ENCODE results near the gene EIF4E2. TPM values are rescaled to one million over a fixed set of nuclear protein-coding genes. Genes with fewer than 3 reads are reported as not detected.

EIF4E2 gene
- total RNA-seq, 6 experiments from 2014 or later: 24.3 to 47.7 (median 42.0) TPM

DNA sequence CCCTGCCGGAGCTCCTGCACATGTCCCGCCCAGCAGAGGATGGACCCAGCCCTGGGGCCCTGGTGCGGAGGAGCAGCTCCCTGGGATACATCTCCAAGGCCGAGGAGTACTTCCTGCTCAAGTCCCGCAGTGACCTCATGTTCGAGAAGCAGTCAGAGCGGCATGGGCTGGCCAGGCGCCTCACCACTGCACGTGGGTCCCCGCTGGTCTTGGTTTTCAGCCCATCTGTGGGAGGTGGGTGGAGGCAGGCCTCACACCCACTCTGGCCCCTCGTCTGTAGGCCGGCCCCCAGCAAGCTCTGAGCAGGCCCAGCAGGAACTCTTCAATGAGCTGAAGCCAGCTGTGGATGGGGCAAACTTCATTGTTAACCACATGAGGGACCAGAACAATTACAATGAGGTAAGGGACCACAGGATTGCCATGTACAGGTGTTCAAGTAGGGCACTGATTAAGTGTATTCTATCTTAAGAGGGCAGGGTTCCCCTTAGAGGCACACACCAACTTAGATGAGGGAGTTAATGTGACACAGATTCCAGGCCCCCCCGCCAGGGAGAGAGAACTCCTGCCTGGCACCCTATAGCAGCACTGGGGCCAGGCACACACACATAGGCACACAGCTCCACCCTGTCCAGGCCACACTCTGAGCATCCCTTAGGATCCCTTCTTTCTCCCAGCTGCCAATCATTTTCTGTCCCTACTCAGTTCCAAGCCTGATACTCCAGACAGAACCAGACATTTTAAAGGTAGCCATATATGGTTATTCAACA lies 16.4 kb upstream of the EIF4E2 start:
- H3K4me3 ChIP-seq: no peak overlapping the region
- intact Hi-C loops (cut with DNase I): no loop called here
- H3K4me1 ChIP-seq: no peaks in the 10 kb centered on the region
- H3K36me3 ChIP-seq: no peaks in the 10 kb centered on the region
- DNase-seq: peak in 1 of 3 donors; percentile 33
- WGBS (ENCODE audit: insufficient coverage, low coverage, low lambda C conversion rate, missing lambda C conversion rate): 75% methylated on average over 4 of the region's 13 CpGs
- TF ChIP-seq, protein P1, sequence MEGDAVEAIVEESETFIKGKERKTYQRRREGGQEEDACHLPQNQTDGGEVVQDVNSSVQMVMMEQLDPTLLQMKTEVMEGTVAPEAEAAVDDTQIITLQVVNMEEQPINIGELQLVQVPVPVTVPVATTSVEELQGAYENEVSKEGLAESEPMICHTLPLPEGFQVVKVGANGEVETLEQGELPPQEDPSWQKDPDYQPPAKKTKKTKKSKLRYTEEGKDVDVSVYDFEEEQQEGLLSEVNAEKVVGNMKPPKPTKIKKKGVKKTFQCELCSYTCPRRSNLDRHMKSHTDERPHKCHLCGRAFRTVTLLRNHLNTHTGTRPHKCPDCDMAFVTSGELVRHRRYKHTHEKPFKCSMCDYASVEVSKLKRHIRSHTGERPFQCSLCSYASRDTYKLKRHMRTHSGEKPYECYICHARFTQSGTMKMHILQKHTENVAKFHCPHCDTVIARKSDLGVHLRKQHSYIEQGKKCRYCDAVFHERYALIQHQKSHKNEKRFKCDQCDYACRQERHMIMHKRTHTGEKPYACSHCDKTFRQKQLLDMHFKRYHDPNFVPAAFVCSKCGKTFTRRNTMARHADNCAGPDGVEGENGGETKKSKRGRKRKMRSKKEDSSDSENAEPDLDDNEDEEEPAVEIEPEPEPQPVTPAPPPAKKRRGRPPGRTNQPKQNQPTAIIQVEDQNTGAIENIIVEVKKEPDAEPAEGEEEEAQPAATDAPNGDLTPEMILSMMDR (IDR thresholded peaks at IDR 0.05): no peak
- TF ChIP-seq POLR2A (IDR thresholded peaks at IDR 0.05): no peak
- no peaks in the 10 kb centered on the region for H3K9me3 ChIP-seq
- no peak overlapping the region for H3K27ac ChIP-seq
- H3K27me3 ChIP-seq: no peaks in the 10 kb centered on the region
- ATAC-seq: no peak

DNA sequence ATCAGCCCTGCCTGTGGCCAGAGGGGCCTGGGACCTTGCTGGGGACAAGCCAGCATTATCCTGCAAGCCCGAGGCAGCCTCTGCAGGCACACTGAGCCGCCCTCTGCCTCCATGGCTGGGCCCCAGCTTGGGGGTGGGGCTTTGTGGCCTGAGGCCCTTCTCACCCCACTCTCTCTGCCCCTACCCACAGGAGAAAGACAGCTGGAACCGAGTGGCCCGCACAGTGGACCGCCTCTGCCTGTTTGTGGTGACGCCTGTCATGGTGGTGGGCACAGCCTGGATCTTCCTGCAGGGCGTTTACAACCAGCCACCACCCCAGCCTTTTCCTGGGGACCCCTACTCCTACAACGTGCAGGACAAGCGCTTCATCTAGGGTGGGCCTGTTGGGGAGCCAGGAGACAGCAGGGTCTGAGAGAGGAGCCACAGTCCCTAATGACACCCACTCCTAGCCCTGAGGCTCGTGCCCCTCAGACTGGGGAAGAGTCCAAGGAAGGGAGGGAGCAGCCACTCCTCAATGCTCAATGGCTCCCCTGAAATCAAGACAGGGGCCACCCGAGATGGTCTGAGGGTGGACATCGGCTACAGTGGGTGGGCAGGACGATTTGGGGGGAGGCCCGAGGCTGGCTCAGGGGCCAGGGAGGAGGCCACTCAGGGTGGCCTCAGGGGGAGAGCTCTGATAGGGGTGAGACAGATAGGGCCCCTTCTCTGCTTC lies 15.4 kb upstream of the EIF4E2 start:
- DNase-seq: peak in 1 of 3 donors; percentile 34
- TF ChIP-seq POLR2A (IDR thresholded peaks at IDR 0.05): no peak
- TF ChIP-seq, protein P1 (IDR thresholded peaks at IDR 0.05): no peak

DNA sequence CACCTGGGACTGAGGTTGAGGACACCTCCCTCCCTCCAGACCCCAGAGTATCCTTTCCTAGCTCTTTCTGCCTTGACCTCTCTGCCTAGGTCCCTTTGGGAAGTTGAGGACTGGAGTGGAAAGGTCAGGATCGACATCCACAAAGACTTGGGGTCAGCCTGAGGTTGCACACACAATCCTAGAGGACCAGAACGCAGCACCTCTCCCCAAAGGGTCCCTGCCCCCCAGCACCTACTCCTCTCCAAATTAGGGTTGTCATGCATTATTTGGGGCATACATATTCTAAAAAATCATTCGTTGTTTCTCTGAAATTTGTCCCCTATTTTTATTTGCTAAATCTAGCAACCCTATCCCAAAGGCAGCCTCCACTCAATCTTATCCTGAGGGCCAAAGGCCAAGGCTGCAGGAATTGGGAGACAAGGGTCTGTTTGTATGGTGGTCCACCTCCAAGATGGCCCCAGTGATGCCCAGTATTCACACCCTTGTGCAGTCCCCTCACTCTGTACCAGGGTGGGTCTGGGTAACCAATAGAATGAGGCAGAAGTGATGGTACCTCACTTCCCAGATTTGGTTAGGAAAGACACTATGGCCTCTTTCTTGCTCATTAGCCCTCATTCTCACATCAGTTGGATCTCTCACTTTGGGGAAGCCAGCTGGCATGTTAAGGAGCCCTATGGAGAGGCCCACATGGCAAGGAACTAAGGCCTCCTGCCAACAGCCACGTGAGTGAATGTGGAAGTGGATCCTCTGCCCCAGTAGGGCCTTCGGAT lies 14.5 kb upstream of the EIF4E2 start:
- Histone ChIP-seq H3K27ac (no peak overlapping the region), H3K4me3 (no peak overlapping the region), H3K36me3 (no peaks in the 10 kb centered on the region), H3K27me3 (no peaks in the 10 kb centered on the region), H3K4me1 (no peaks in the 10 kb centered on the region), H3K9me3 (no peaks in the 10 kb centered on the region)
- ATAC-seq (no peak), DNase-seq (peak in 1 of 3 donors; percentile 19)
- intact Hi-C loops (cut with DNase I): no loop called here
- 50% methylated on average over 1 of the region's 5 CpGs for WGBS (ENCODE audit: insufficient coverage, low coverage, low lambda C conversion rate, missing lambda C conversion rate)
- TF ChIP-seq POLR2A (IDR thresholded peaks at IDR 0.05): no peak
- TF ChIP-seq, protein P1 (IDR thresholded peaks at IDR 0.05): no peak

More for the DNA sequence above, 15.4 kb upstream of the EIF4E2 start:
- WGBS (ENCODE audit: insufficient coverage, low coverage, low lambda C conversion rate, missing lambda C conversion rate): 56% methylated on average over 10 of the region's 14 CpGs
- no peaks in the 10 kb centered on the region for H3K9me3 ChIP-seq
- no peak for ATAC-seq
- intact Hi-C loops (cut with DNase I): no loop called here
- no peak overlapping the region for H3K4me3 ChIP-seq
- no peak overlapping the region for H3K27ac ChIP-seq
- no peaks in the 10 kb centered on the region for H3K4me1 ChIP-seq
- no peaks in the 10 kb centered on the region for H3K27me3 ChIP-seq
- no peaks in the 10 kb centered on the region for H3K36me3 ChIP-seq

DNA sequence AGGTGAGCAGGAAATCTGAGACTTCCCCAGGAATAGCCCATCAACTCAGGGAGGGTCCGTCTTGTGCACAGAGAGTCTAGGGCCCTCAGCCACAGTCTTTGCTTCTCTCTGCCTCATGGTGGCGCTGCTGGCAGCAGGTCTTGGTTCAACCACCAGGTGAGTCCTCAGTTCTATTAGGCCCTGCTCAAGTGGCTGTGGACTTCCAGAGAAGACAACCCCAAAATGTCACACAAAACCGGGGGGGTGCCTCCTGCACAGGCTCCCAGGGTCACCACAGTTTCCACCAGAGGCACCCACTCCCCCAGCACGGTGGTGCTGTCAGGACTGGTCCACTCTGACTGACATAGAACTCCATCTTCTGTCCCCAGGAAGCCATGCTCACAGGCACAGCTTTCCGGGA lies 13.4 kb upstream of the EIF4E2 start:
- Histone ChIP-seq H3K4me1 (no peaks in the 10 kb centered on the region), H3K27ac (no peak overlapping the region), H3K36me3 (no peaks in the 10 kb centered on the region), H3K4me3 (no peak overlapping the region), H3K27me3 (no peaks in the 10 kb centered on the region), H3K9me3 (no peaks in the 10 kb centered on the region)
- intact Hi-C loops (cut with DNase I): no loop called here
- peak in 1 of 3 donors; percentile 54 for DNase-seq
- no peak for TF ChIP-seq POLR2A (IDR thresholded peaks at IDR 0.05)
- TF ChIP-seq, protein P1 (IDR thresholded peaks at IDR 0.05): peak in 3 of 4 donors; percentile 8 to 24 (median 17)
- no CpG with 5 or more reads among the region's 5 CpGs for WGBS (ENCODE audit: insufficient coverage, low coverage, low lambda C conversion rate, missing lambda C conversion rate)
- ATAC-seq: peak in 2 of 4 donors; percentile 18 to 23

All from right lobe of liver (tissue), 6 donors.